Right renal pelvis (tissue), 4 donors: ENCODE data around the gene RNF32. TPM values are rescaled to one million over a fixed set of nuclear protein-coding genes. Genes with fewer than 3 reads are reported as not detected.
"Not testable (repeated sequence)": the region's sequence is repeated elsewhere in the genome, so short reads cannot be mapped to it uniquely, and the experiment has no call there.

Source experiments
- DNase-seq, 4 donors: peaks; one replicate each; pipeline ENCODE4 v3.0.0-alpha.2; 2013; ENCODE audit warnings: low read depth in 4 of 4, low spot score in 3 of 4, missing footprints in 1 of 4
- polyA plus RNA-seq, 4 donors: library from polyadenylated mRNA; unstranded; fragments of 120-200 nt; gene quantifications; one replicate each; pipeline ENCODE4 v1.2.1, GENCODE V29; 2013; ENCODE audit not compliant: insufficient read length in 4 of 4

Gene RNF32
- polyA plus RNA-seq, 4 donors = 2.4 to 3.7 (median 2.8) TPM

GRCh38 chr7:156639426-156640256 lies 933 bp upstream of the RNF32 start:
- DNase-seq = no peak

DNA sequence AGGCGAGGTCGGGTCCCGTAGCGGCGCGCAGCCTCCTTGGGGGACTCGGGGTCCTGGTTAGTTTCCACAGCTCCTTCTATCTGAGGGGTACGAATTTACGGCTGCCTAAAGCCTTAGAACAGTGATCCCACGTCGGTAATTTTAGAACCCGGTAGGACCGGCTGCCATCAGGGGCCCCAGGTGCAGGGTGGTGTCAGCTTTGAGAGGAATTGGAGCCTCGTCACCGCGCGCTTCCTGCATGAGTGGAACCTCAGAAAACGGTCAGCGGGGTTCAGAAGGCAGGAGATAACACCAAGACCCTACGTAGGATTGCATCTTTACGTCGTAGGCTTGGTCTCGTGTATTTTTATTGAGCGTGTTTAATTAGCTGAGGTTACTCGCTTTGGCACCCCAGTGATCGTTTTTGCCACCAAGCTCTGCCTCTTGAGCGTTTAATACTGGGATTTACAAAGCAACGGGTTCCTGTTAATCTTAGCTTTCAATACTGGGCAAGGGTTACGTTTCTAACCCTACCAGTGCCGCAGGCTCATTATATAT lies 443 bp downstream of the RNF32 start:
- no peak for DNase-seq

- DNase-seq = no peak
Measured at GRCh38 chr7:156642306-156643045, 1.9 kb downstream of the RNF32 start.

GRCh38 chr7:156647330-156647729 lies 6.8 kb downstream of the RNF32 start:
- not testable (repeated sequence) for DNase-seq

DNA sequence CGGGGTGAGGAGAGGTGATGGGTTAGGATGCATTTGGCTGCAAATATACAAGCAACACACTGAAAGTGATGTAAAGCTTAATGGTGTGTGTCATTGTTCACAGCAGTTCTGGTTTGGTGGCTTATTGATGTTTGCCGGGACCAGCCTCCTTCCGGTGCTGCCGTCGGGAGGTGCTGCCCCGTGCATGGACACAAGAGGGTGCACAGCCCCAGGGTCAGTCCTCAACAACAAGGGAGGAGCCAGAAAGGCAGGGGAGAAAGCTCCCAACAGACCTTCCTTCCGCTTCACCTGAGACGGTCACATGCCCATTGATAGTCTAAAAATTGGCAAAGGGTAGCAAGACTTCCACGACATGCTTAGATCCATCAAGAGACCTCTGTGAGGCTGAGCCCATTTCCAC lies 9.5 kb downstream of the RNF32 start:
- no peak for DNase-seq

GRCh38 chr7:156651474-156651873 lies 10.9 kb downstream of the RNF32 start:
- no peak for DNase-seq

GRCh38 chr7:156652886-156653568 lies 12.5 kb downstream of the RNF32 start:
- DNase-seq = no peak

DNA sequence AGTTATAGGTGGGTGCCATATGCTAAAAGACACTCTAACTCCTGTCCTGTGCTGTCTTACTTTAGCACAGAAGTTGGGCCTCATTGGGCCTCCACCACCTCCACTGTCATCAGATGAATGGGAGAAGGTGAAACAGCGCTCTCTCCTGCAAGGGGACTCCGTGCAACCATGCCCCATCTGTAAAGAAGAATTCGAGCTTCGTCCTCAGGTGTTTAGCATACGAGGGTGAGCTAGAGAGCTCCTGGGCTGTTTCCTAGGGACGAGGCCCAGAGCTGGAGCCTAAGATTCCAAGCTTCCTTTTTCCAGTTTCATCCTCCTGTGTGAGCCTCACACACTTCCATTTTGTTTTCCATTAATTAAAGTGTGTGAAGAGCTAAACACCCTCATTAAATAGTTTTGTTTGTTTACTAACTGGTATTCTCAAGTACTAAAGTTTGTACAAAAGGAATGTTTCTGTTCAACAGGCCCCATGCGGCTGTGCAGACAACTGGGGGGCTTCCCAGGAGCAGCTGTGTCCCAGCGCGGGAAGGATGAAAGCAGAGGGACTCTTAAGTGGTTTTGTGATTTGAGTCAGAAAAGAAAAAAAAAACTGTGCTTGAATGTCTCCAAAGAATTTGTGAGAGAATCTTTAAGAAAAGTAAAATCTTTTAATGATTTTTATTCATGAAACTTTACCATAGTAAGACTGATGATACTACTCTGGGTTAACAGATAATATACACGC lies 14.1 kb downstream of the RNF32 start:
- no peak for DNase-seq

- no peak for DNase-seq
Measured at GRCh38 chr7:156655251-156655650, 14.7 kb downstream of the RNF32 start.

- DNase-seq = no peak
Measured at GRCh38 chr7:156655983-156656382, 15.4 kb downstream of the RNF32 start.

GRCh38 chr7:156656598-156656997 lies 16.0 kb downstream of the RNF32 start:
- no peak for DNase-seq

DNA sequence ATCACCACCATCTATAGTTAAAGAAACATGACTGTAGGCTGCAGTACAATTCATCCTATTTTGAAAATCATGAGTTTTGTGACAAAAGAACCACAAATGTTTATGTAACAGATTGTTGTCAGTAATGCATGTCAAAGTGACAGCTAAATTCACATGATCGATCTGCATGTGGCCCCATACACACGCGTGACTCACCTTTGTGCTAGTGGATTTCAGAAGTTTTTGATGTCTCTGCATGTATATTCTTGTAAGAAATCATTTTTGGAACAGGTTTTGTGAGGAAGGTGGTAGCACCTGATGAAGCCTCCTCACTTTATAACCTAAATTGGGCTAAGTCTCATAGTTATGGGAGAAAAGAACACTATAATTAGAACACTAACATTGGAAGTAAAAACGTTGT lies 17.1 kb downstream of the RNF32 start:
- DNase-seq = no peak

GRCh38 chr7:156659203-156659602 lies 18.6 kb downstream of the RNF32 start:
- no peak for DNase-seq

DNA sequence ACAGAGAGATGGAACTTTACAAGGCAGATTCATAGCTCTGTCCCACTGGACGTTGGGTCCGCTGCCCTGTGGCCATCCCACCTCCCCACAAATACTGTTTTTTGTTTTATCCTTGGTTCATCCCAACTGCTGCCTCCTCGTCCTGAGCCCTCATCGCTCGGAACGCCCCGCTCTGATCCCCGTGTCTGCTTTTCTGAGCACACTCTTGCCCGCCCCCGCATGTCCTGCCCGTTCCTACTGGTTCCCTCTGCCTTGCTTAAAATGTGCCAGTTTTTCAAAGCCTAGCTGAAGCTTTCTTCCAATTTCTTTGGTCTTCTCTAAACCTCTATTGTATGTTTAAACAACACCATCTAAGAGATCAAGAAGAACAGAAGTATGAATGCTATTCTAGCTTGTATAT lies 19.4 kb downstream of the RNF32 start:
- DNase-seq = no peak

GRCh38 chr7:156661637-156662036 lies 21.1 kb downstream of the RNF32 start:
- no peak for DNase-seq

DNA sequence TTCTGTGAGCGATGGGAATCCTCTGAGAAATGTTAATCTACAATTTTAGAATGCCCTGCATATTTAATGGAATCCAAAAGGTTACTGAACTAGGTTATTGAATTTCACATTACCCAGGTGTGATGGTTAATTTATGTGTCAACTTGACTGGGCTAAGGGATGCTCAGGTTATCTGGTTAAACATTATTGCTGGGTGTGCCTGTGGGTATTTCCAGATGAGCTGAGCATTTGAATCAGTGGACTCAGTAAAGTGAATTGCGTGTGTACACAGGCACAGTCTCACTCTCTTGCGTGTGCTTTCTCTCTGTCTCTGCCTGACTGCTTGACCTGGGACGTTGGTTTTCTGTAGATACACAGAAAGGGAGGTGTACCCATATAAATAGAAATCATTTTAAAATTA lies 21.7 kb downstream of the RNF32 start:
- no peak for DNase-seq

GRCh38 chr7:156665101-156665500 lies 24.5 kb downstream of the RNF32 start:
- no peak for DNase-seq

DNA sequence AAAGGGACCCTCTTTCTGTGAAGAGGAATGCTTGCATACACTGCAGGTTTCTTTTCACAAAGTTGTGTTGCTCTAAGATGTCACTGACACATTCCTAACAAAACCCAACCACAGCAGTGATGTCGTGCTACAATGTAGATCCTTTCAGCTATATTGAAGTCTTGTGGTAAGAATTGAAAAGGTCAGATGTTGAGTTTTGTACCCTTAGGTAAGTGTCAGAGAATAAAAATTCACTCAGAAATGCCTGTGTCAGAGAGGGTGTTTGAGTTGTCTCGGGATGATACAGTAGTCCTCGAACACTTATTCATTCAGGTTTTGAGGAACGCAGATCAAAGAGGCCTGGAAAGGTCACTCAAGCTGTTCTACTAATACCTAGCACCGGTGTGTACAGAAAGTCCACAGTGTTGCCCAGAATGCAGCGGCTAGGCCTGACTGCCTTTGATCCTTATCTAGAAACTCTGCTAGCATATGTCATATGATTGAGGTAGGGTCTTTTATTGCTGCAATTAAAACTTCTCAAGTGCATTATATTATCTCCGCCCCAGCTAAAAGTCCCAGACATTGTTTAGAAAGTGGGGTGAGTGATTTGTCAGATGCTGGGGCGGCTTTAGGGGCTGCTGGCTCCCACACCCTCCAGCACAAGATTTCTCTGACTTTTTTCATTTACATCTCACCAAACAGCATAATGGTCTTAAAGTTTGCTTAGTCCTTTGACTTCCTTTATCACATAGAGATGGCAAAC lies 26.0 kb downstream of the RNF32 start:
- no peak for DNase-seq

- no peak for DNase-seq
Measured at GRCh38 chr7:156667110-156667426, 26.5 kb downstream of the RNF32 start.

GRCh38 chr7:156668130-156668741 lies 27.7 kb downstream of the RNF32 start:
- no peak for DNase-seq
